Activated CD4-positive, alpha-beta T cell treated with anti-CD3 and anti-CD28 coated beads, Interleukin-2, amount 50 U/mL, for 4 hours (primary cell): ENCODE measurements around the gene PRICKLE4.
"Not testable (repeated sequence)": the region's sequence is repeated elsewhere in the genome, so short reads cannot be mapped to it uniquely, and the experiment has no call there.

Source experiments
- DNase-seq, 2 experiments: peaks; one replicate each; pipeline ENCODE4 v3.0.0-alpha.2; 2020

Gene PRICKLE4

GRCh38 chr6:41801380-41801779 lies 20.8 kb downstream of the PRICKLE4 start:
- DNase-seq = no peak

GRCh38 chr6:41805830-41806774 lies 25.5 kb downstream of the PRICKLE4 start:
- no peak for DNase-seq

DNA sequence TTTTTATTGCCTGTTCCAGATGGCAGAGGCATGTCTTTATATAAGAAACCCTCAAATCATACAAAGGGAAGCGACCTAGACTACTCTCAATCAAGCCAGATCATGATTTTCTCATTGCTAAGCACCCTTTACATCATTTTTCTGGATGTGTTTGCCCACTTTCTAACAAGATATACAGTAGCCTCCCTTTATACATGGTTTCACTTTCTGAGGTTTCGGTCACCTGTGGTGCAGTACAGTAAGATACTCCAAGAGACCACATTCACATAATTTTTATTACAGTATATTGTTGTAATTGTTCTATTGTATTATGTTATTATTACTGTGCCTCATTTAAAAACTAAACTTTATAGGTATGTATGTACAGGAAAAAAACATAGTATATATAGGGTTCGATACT lies 30.5 kb downstream of the PRICKLE4 start:
- no peak for DNase-seq

DNA sequence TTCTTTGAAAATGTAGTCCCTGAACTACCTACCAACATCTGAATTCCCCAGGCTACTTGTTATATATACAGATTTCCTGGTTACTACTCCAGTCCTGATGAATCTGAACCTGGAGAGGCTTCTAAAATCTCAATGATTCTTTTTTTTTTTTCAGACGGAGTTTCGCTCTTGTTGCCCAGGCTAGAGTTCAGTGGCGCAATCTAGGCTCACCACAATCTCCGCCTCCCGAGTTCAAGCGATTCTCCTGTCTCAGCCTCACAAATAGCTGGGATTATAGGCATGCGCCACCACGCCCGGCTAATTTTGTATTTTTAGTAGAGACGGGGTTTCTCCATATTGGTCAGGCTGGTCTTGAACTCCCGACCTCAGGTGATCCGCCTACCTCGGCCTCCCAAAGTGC lies 31.4 kb downstream of the PRICKLE4 start:
- not testable (repeated sequence) for DNase-seq

DNA sequence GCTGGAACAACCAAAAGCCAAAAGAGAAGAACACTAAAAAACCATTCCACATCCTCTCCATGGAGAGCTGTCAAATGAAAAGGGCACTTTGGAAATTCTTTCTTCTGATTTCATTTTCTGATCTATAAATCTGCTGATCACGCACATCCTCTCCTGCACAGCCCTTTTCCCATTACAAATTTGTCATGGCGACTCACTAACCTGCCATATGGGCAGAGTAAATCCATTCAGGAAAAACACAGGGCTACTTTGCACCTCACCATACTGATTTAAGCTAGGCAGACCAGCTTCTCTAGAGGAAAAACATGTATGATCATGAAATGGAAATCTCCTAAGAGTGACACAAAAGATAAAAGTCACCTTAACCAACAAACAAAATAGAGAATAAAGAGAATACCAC lies 32.9 kb downstream of the PRICKLE4 start:
- DNase-seq = no peak

- DNase-seq = no peak
Observed at GRCh38 chr6:41813956-41814355, 33.4 kb downstream of the PRICKLE4 start.

GRCh38 chr6:41814629-41815028 lies 34.0 kb downstream of the PRICKLE4 start:
- no peak for DNase-seq

GRCh38 chr6:41815587-41815986 lies 35.0 kb downstream of the PRICKLE4 start:
- DNase-seq = no peak

DNA sequence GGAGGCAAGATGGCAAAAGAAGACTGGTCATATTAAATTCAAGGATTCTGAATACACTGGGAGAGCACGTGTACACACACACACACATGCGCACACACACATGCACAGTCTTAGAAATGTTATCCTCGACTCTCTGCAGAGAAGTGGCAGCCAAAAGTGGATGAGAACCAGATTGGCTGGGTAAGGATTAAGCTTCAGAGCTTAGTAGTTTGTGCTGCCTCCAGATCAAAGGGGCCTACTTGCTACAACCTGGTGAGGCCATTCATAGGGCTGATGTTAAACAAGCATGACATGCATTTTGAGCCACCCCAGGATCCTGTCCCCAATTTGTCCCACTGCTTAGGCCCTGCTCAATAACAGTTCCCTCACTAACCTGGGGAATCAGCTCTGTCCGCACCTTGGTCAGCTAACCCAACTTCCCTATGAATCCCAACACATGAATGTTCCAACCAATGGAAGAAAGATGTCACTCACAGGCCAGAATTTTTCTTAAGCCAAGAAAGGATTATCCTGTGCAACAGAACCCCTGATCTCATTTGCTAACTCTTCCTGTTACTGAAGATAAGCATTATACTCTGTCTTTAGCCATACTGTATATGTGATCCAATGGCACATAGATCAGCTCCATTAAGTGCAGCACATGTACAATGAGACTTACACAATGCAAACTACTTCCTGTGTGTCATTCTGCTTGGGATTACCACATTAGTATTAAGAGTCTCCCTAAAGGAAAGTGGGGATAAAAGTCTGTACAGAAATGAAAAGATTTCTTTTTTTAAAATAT lies 37.9 kb downstream of the PRICKLE4 start:
- no peak for DNase-seq

DNA sequence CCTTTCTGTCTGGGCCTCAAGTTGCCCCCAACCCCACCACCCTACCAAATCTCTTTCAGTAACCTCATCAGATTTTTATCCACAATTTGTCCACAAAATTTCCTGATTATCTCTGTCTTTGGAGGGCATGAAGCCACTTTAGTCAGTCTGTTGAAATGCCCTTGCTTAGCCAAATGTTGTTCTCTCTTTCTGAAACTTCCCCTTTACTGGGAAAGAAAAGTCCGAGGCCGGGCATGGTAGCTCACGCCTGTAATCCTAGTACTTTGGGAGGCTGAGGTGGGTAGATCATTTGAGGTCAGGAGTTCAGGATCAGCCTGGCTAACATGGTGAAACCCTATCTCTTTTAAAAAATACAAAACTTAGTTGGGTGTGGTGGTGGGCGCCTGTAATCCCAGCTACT lies 40.7 kb downstream of the PRICKLE4 start:
- no peak for DNase-seq

GRCh38 chr6:41822021-41822420 lies 41.4 kb downstream of the PRICKLE4 start:
- DNase-seq = no peak

DNA sequence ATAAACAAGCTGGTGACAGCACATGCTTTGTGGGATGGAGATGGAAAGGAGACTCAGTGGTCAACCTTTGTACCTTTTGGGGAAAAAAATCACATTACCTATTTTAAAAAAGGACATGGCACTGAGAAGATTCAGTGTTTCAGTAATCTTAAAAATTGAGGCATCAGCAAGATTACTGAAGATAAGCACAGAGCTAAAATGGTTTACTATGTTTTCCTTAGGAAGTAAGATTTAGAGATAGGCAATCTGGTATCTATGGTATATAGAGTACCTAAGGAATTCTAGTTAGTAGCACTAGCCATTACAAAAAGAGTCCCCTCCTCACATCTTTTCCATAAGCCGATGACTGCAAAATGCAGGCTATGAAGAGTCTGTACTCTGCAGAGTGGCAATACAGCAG lies 42.6 kb downstream of the PRICKLE4 start:
- DNase-seq = no peak

- DNase-seq = no peak
Observed at GRCh38 chr6:41824571-41825569, 44.3 kb downstream of the PRICKLE4 start.

DNA sequence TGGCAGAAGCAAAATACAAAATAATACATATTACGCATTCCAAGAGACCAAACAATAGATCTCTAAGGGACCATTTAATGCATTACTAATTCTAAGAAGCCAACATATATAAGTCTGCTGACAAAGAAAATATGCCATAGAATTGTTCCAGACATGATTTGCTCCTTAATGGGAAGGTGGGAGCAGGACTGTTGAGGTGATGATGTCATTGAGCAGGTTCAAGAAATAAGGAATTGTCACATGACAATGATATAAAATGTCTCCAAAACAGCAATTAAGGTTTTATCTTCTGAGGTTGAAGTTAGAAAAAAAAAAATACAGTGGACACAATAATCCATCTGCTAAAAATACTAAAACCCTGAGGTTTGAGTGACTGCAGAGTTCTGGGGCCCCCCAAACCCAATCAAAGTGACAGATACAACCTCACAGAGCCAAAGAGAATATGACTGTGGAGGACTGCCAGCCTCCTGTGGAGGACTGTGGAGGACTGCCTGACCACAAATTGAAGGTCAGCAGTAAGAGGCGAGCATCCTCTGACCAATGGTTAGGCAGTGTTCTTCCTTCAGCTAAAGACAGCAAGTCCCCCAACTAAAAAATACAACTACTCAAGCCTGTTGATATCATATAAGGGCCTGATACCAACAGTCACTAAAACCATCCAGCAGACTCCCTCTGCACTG lies 45.9 kb downstream of the PRICKLE4 start:
- DNase-seq = no peak

DNA sequence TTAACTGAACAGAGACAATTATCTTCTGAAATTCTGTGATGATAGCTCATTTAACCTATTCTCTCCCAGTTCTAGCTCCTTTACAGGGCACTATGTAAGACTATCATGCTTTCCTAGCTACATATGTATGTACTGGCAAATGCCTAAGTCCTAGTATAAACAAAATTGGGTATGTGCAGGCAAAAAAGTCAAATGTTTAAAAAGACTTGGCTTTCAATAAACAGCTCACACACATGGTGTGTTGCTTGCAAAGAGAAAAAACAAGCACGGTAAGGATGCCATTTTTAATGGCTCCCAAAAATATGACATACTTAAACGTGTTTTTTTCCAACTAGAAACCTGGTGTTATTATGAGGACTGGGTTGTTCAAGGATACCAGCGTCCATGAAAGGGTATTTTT lies 51.7 kb downstream of the PRICKLE4 start:
- no peak for DNase-seq

DNA sequence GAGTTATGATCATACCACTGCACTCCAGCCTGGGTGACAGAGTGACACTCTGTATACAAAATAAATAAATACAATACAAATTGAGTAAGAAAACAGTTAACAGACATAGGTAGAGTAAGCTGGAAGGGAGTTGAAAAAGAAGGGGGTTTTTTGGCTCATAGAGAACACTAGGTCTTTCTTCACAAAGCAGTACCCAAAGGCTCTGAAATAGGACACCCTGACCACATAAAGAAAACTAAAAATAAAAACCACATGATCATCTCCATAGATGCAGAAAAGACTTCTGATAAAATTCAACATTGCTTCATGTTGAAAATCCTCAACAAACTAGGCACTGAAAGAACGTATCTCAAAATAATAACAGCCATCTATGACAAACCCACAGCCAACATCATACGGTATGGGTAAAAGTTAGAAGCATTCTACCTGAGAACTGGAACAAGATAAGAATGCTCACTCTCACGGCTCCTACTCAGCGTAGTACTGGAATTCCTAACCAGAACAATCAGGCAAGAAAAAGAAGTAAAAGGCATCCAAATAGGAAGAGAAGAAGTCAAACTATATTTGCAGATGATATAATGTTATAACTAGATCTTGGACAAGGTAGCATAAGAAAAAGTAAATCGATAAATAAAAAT lies 55.6 kb downstream of the PRICKLE4 start:
- DNase-seq = no peak

- no peak for DNase-seq
Observed at GRCh38 chr6:41836660-41837052, 56.1 kb downstream of the PRICKLE4 start.
